IMR-90 (cell line): Measurements from ENCODE around the gene H19. TPM values are rescaled to one million over a fixed set of nuclear protein-coding genes. Genes with fewer than 3 reads are reported as not detected.

ENCODE experiments used
- ATAC-seq: fragments of 200-7000 bp; cut with Tn5 transposase; 2 replicates; pipeline ENCODE4 v1.9.1; 2020; ENCODE audit warnings: low read depth, mild to moderate bottlenecking, moderate library complexity
- BruUV-seq: library from RNA; stranded (reverse); fragments of 400-500 nt; replicated peaks from 2 replicates; lab custom pipeline; 2021; lab: Mats Ljungman, UMichigan
- CTCF ChIA-PET: fragments of 300-600 bp; formaldehyde crosslinking; extraction: SDS; loops from one replicate; lab custom pipeline; 2021; ENCODE audit warnings: antibody characterized with exemption; lab: Yijun Ruan, JAX
- POLR2A ChIA-PET: fragments of 300-600 bp; sonication (Branson Sonifier 250); formaldehyde crosslinking; loops from one replicate; lab custom pipeline; 2022; ENCODE audit warnings: antibody characterized with exemption; ENCODE audit not compliant: unreplicated experiment; lab: Charles Lee
- DNase-seq: peaks from one replicate; pipeline ENCODE4 v3.0.0; 2013
- H2AFZ ChIP-seq: replicated peaks from 2 replicates; pipeline ENCODE3; 2013; ENCODE audit warnings: low read length, mild to moderate bottlenecking; ENCODE audit not compliant: poor library complexity
- H2AK5ac ChIP-seq: 2 replicates; pipeline ENCODE4 v1.6.1; 2013; ENCODE audit warnings: low read depth, low read length, inconsistent platforms
- H2AK9ac ChIP-seq: replicated peaks from 2 replicates; pipeline ENCODE3; 2013; ENCODE audit warnings: mild to moderate bottlenecking, low read depth, low read length, moderate library complexity; ENCODE audit not compliant: poor library complexity
- H2BK120ac ChIP-seq: 2 replicates; pipeline ENCODE4 v1.6.1; 2013; ENCODE audit warnings: low read depth, low read length, inconsistent platforms
- H2BK15ac ChIP-seq: 3 replicates; pipeline ENCODE4 v1.6.1; 2013; ENCODE audit warnings: low read depth, low read length, inconsistent platforms
- H2BK20ac ChIP-seq: 2 replicates; pipeline ENCODE4 v1.6.1; 2013; ENCODE audit warnings: low read depth, mild to moderate bottlenecking, inconsistent platforms, low read length, moderate library complexity
- H2BK5ac ChIP-seq: 2 replicates; pipeline ENCODE4 v1.6.1; 2013; ENCODE audit warnings: mild to moderate bottlenecking, low read depth, low read length, inconsistent platforms; ENCODE audit not compliant: poor library complexity, severe bottlenecking
- H3K14ac ChIP-seq: replicated peaks from 2 replicates; pipeline ENCODE4 v1.6.1; 2013; ENCODE audit warnings: low read depth, low read length, inconsistent platforms
- H3K18ac ChIP-seq: 2 replicates; pipeline ENCODE4 v1.6.1; 2013; ENCODE audit warnings: low read depth, low read length, control low read depth
- H3K23ac ChIP-seq: 2 replicates; pipeline ENCODE4 v1.6.1; 2013; ENCODE audit warnings: low read depth, low read length, inconsistent platforms
- H3K27ac ChIP-seq: 2 replicates; pipeline ENCODE4 v1.5.1; 2013; ENCODE audit warnings: mild to moderate bottlenecking, control low read depth, low read length; ENCODE audit not compliant: insufficient read depth
- H3K27me3 ChIP-seq: 2 replicates; pipeline ENCODE4 v1.6.1; 2013; ENCODE audit warnings: low read length; ENCODE audit not compliant: control insufficient read depth, insufficient read depth
- H3K36me3 ChIP-seq: 2 replicates; pipeline ENCODE4 v1.6.1; 2013; ENCODE audit warnings: low read length, mixed read lengths; ENCODE audit not compliant: control insufficient read depth, insufficient read depth
- H3K4ac ChIP-seq: 2 replicates; pipeline ENCODE4 v1.6.1; 2013; ENCODE audit warnings: low read depth, low read length, inconsistent platforms
- H3K4me1 ChIP-seq: 2 replicates; pipeline ENCODE4 v1.6.1; 2013; ENCODE audit warnings: low read length, mixed read lengths; ENCODE audit not compliant: control insufficient read depth, insufficient read depth
- H3K4me2 ChIP-seq: 2 replicates; pipeline ENCODE4 v1.6.1; 2013; ENCODE audit warnings: low read depth, mild to moderate bottlenecking, control low read depth, low read length, moderate library complexity
- H3K4me3 ChIP-seq: 2 replicates; pipeline ENCODE4 v1.5.1; 2013; ENCODE audit warnings: low read depth, mild to moderate bottlenecking, control low read depth, low read length, moderate library complexity; ENCODE audit not compliant: insufficient read depth
- H3K56ac ChIP-seq: 2 replicates; pipeline ENCODE4 v1.6.1; 2013; ENCODE audit warnings: low read length, inconsistent platforms; ENCODE audit not compliant: insufficient read depth; ENCODE audit errors: extremely low read depth
- H3K79me1 ChIP-seq, 2 experiments: 2 replicates each; pipeline ENCODE4 v1.6.1; 2013; ENCODE audit warnings: low read length in 2 of 2, inconsistent platforms in 1 of 2, low read depth in 1 of 2
- H3K9ac ChIP-seq: 2 replicates; pipeline ENCODE4 v1.6.1; 2013; ENCODE audit warnings: low read depth, low read length, control low read depth
- H3K9me1 ChIP-seq: 2 replicates; pipeline ENCODE4 v1.6.1; 2013; ENCODE audit warnings: low read length, inconsistent platforms; ENCODE audit not compliant: insufficient read depth
- H3K9me3 ChIP-seq: 2 replicates; pipeline ENCODE4 v1.6.1; 2013; ENCODE audit warnings: low read length; ENCODE audit not compliant: control insufficient read depth, insufficient read depth
- H4K20me1 ChIP-seq: 2 replicates; pipeline ENCODE4 v1.6.1; 2013; ENCODE audit warnings: low read length, inconsistent platforms; ENCODE audit not compliant: insufficient read depth
- H4K5ac ChIP-seq: 2 replicates; pipeline ENCODE4 v1.6.1; 2013; ENCODE audit warnings: mild to moderate bottlenecking, low read depth, low read length, control low read depth
- H4K8ac ChIP-seq, 2 experiments: 2 replicates each; pipeline ENCODE4 v1.6.1; 2013; ENCODE audit warnings: low read depth in 2 of 2, low read length in 2 of 2, control low read depth in 1 of 2, inconsistent platforms in 1 of 2
- H4K91ac ChIP-seq: 2 replicates; pipeline ENCODE4 v1.6.1; 2013; ENCODE audit warnings: low read depth, low read length, inconsistent platforms; ENCODE audit not compliant: insufficient read depth
- CEBPB ChIP-seq: IDR thresholded peaks from 2 replicates; pipeline ENCODE4 v1.6.1; 2012; ENCODE audit warnings: low read depth, low read length, improper control_type of control experiment
- CTCF ChIP-seq: conservative IDR thresholded peaks from 2 replicates; pipeline ENCODE4 v1.5.1; 2012; ENCODE audit warnings: mild to moderate bottlenecking, low read depth, low read length, improper control_type of control experiment
- FOS ChIP-seq: fragments of 150-350 bp; IDR thresholded peaks from 2 replicates; pipeline ENCODE4 v1.6.1; 2016; ENCODE audit warnings: low read depth, low read length
- MAFK ChIP-seq: IDR thresholded peaks from 2 replicates; pipeline ENCODE4 v1.6.1; 2012; ENCODE audit warnings: low read depth, low read length, improper control_type of control experiment
- MAZ ChIP-seq: IDR thresholded peaks from 2 replicates; pipeline ENCODE4 v1.6.1; 2012; ENCODE audit warnings: low read depth, mild to moderate bottlenecking, low read length, improper control_type of control experiment, moderate library complexity, borderline replicate concordance
- NFE2L2 ChIP-seq: fragments of 150-350 bp; IDR thresholded peaks from 2 replicates; pipeline ENCODE4 v1.6.1; 2016; ENCODE audit warnings: low read depth, mild to moderate bottlenecking, low read length
- RAD21 ChIP-seq: IDR thresholded peaks from 2 replicates; pipeline ENCODE4 v1.6.1; 2012; ENCODE audit warnings: low read length, improper control_type of control experiment
- RFX5 ChIP-seq: IDR thresholded peaks from 2 replicates; pipeline ENCODE4 v1.8.0; 2012; ENCODE audit warnings: low read depth, mild to moderate bottlenecking, low read length, moderate library complexity
- WGBS, 2 experiments: methylation state at CpG; one replicate each; pipeline versions ENCODE4 v1.1.5 to v1.1.7; 2013; ENCODE audit warnings: missing lambda C conversion rate in 2 of 2; ENCODE audit not compliant: insufficient read length in 1 of 2; ENCODE audit errors: extremely low coverage in 2 of 2; 5-methylcytosine and 5-hydroxymethylcytosine counted together
- dilution Hi-C: fragments of 300-500 bp; cut with HindIII; formaldehyde crosslinking; loops from one replicate; pipeline ENCODE4 v1.14.3; 2018; ENCODE audit warnings: low sequenced_read_pairs; ENCODE audit not compliant: unreplicated experiment
- in situ Hi-C: fragments of 300-500 bp; cut with MboI; formaldehyde crosslinking; loops from 3 replicates; pipeline ENCODE4 v1.14.3; 2019; ENCODE audit warnings: low sequenced_read_pairs, inconsistent platforms, mixed read lengths
- intact Hi-C: fragments of 100-400 bp; cut with micrococcal nuclease; formaldehyde crosslinking; loops from 2 replicates; pipeline ENCODE4 v1.10.0; 2022
- polyA plus RNA-seq, 3 experiments: library from polyadenylated mRNA; depleted of rRNA; stranded (reverse); fragments of >200 nt; gene quantifications; 2 replicates each; pipeline ENCODE4 v1.2.3, GENCODE V29; 2012; ENCODE audit warnings: low replicate concordance in 1 of 3
- total RNA-seq: library from RNA; depleted of rRNA; stranded (reverse); fragments of >200 nt; gene quantifications from 2 replicates; pipeline ENCODE4 v1.2.3, GENCODE V29; 2012

Gene H19
- total and polyA plus RNA-seq, 2 of the 4 experiments (the other 2 are of a cell fraction) = 0.41 TPM; not detected in 1

GRCh38 chr11:2004466-2004865 is 6.8 kb upstream of the H19 start:
- no peak for ATAC-seq
- H3K27me3 ChIP-seq = no peaks in the 10 kb centered on the region
- no peak for TF ChIP-seq FOS
- no peak for TF ChIP-seq RFX5
- TF ChIP-seq CEBPB = no peak
- TF ChIP-seq CTCF = no peak
- no peak for TF ChIP-seq RAD21
- TF ChIP-seq MAFK = no peak
- no peak for TF ChIP-seq NFE2L2
- no peak for TF ChIP-seq MAZ
- dilution Hi-C loops (no loop called here), in situ Hi-C loops (no loop called here), intact Hi-C loops (no loop called here)
- H3K36me3 ChIP-seq = no peaks in the 10 kb centered on the region
- H3K27ac ChIP-seq = no peak overlapping the region
- no peak overlapping the region for H3K23ac ChIP-seq
- no peak overlapping the region for H2AK9ac ChIP-seq
- no peak for DNase-seq
- no peak overlapping the region for H3K14ac ChIP-seq
- H4K5ac ChIP-seq = no peak overlapping the region
- H4K8ac ChIP-seq = no peak overlapping the region
- H3K4ac ChIP-seq = no peak overlapping the region
- WGBS, 2 experiments = no CpG with 5 or more reads among the region's 13 CpGs
- no peak overlapping the region for H3K9ac ChIP-seq
- no peak overlapping the region for H2BK120ac ChIP-seq
- no peaks in the 10 kb centered on the region for H3K4me1 ChIP-seq
- H3K9me3 ChIP-seq = no peaks in the 10 kb centered on the region
- H3K4me2 ChIP-seq = no peak overlapping the region
- H4K20me1 ChIP-seq = no peaks in the 10 kb centered on the region
- no peak overlapping the region for H2BK15ac ChIP-seq
- H2BK5ac ChIP-seq = no peak overlapping the region
- CTCF ChIA-PET = interaction anchor here (0.7 kb wide), 1 partner anchor 89 kb away, joined by 6 read pairs; no protein-coding TSS in a partner anchor
- no peaks in the 10 kb centered on the region for H3K79me1 ChIP-seq
- BruUV-seq = no TSS peak
- H2AFZ ChIP-seq = no peak overlapping the region
- no peak overlapping the region for H2AK5ac ChIP-seq
- no peak overlapping the region for H3K4me3 ChIP-seq
- H2BK20ac ChIP-seq = no peak overlapping the region
- POLR2A ChIA-PET = no interaction called here
- H3K56ac ChIP-seq = no peak overlapping the region
- no peak overlapping the region for H4K91ac ChIP-seq
- H3K9me1 ChIP-seq = no peaks in the 10 kb centered on the region
- no peak overlapping the region for H3K18ac ChIP-seq
